Erythroblast (primary cell): ENCODE results near the gene FMN1.

Experiments used
- GATA1 ChIP-seq: IDR thresholded peaks from 2 replicates; pipeline ENCODE4 v1.6.1; 2011; ENCODE audit warnings: low read depth, mild to moderate bottlenecking, control low read depth, low read length, moderate library complexity
- POLR2A ChIP-seq: IDR thresholded peaks from 2 replicates; pipeline ENCODE4 v1.6.1; 2011; ENCODE audit warnings: mild to moderate bottlenecking, low read length

GRCh38 chr15:32944431-32944830, 250.1 kb downstream of the FMN1 start:
- TF ChIP-seq POLR2A (no peak), GATA1 (no peak)
